ENCODE results near the gene CHST9. TPM values are rescaled to one million over a fixed set of nuclear protein-coding genes. Genes with fewer than 3 reads are reported as not detected.

The CHST9 gene
- total RNA-seq, 1 experiment from 2014 or later, result 3.5 TPM

- H2BK15ac ChIP-seq (ENCODE audit: low read depth, low read length), result no peak overlapping the region
- no peaks in the 10 kb centered on the region for H3K23me2 ChIP-seq (ENCODE audit: insufficient read length, low read depth, low read length, poor library complexity, severe bottlenecking)
- H2AFZ ChIP-seq (ENCODE audit: low read length), result no peak overlapping the region
- no peak overlapping the region for H4K5ac ChIP-seq (ENCODE audit: insufficient read length, low read depth, low read length)
- H2BK5ac ChIP-seq (ENCODE audit: insufficient read length, low read length), result no peak overlapping the region
- no peak overlapping the region for H3K9ac ChIP-seq (ENCODE audit: extremely low read depth, insufficient read length, low read length)
- peaks cover 21% of the 10 kb centered on the region in 2 experiments for H3K4me1 Mint-ChIP-seq
- H3K9me3 ChIP-seq (ENCODE audit: control insufficient read depth, low read depth, low read length), result no peaks in the 10 kb centered on the region
- no peak overlapping the region for H3K27ac Mint-ChIP-seq
- no peaks in the 10 kb centered on the region for H3K79me2 ChIP-seq (ENCODE audit: insufficient read depth, low read length)
- no peaks in the 10 kb centered on the region for H3K27me3 Mint-ChIP-seq (ENCODE audit: low read depth)
- no peak overlapping the region for H4K91ac ChIP-seq (ENCODE audit: insufficient read length, low read depth, low read length)
- H2BK20ac ChIP-seq (ENCODE audit: low read depth, low read length, poor library complexity, severe bottlenecking), result no peak overlapping the region
- H3K23ac ChIP-seq (ENCODE audit: insufficient read length, low read depth, low read length), result no peak overlapping the region
- WGBS (ENCODE audit: extremely low coverage, insufficient read length, low lambda C conversion rate), result no CpG with 5 or more reads among the region's 2 CpGs
- H4K8ac ChIP-seq (replicated peaks; ENCODE audit: insufficient read length, low read depth, low read length), result no peak overlapping the region
- H2BK120ac ChIP-seq (ENCODE audit: low read depth, low read length, poor library complexity, severe bottlenecking), result no peak overlapping the region
- no peak overlapping the region for H3T11ph ChIP-seq (ENCODE audit: low read length)
- H3K18ac ChIP-seq (ENCODE audit: insufficient read length, low read depth, low read length), result no peak overlapping the region
- H3K56ac ChIP-seq (ENCODE audit: insufficient read length, low read depth, low read length), result no peak overlapping the region
- no peak overlapping the region for H3K27ac ChIP-seq (ENCODE audit: insufficient read length, low read depth, low read length)
- no peak overlapping the region for H3K14ac ChIP-seq (ENCODE audit: insufficient read depth, low read length)
- no peaks in the 10 kb centered on the region for H4K20me1 ChIP-seq (ENCODE audit: control insufficient read depth, insufficient read depth, insufficient read length)
- no peaks in the 10 kb centered on the region; a peak in 3 of 7 replicates for H3K36me3 Mint-ChIP-seq (ENCODE audit: insufficient read depth in 1 of 3, low read depth in 3 of 3)
- H3K79me1 ChIP-seq (ENCODE audit: insufficient read depth, low read depth, low read length, poor library complexity, severe bottlenecking), result no peaks in the 10 kb centered on the region
- H3K4me2 ChIP-seq (ENCODE audit: insufficient read depth, insufficient read length, low read length), result no peak overlapping the region
- no peaks in the 10 kb centered on the region for H3K27me3 ChIP-seq (ENCODE audit: insufficient read depth, low read length)
- no peak overlapping the region for H3K4me3 Mint-ChIP-seq
- no peak overlapping the region for H2AK5ac ChIP-seq (ENCODE audit: insufficient read length, low read length)
- H3K9me3 Mint-ChIP-seq, result no peaks in the 10 kb centered on the region; a peak in 2 of 5 replicates
- H3K4ac ChIP-seq (ENCODE audit: low read depth, low read length), result no peak overlapping the region
- H3K4me1 ChIP-seq (ENCODE audit: insufficient read depth, low read length), result peaks cover 7% of the 10 kb centered on the region; the same call in 1 of the 2 replicates
- no peak overlapping the region for H2BK12ac ChIP-seq (ENCODE audit: insufficient read length, low read depth, low read length)
- no peak for DNase-seq
- TF ChIP-seq CTCF (conservative IDR thresholded peaks at IDR 0.05), result no peak
Measured at GRCh38 chr18:26931659-26932058, 253.4 kb downstream of the CHST9 start.

Measured in H9 (cell line).